ENCODE data around the gene TBC1D25. TPM values are rescaled to one million over a fixed set of nuclear protein-coding genes. Genes with fewer than 3 reads are reported as not detected.

Gene TBC1D25
- total RNA-seq, 1 donor from 2014 or later: 13.1 TPM

DNA sequence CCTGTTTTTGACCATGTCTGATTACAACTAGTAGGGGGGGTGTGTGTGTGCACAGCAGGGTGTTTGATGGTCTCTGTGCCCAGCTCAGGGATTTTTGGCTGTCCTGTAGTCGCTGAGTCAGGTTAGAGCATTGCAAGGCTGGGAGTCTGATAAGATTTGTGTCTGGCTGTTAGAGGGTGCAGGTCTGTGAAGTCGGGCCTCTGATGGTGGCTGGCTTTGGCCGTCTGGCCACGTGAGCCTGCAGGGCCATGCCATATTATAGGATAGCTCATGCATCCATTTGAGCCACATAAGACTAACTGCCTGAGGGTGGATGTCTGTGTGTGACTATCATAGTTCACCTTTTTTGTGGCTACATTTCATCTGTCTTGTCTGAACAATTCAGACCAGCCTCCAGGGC is 25.8 kb upstream of the TBC1D25 start:
- Mint-ChIP-seq H3K36me3 (ENCODE audit: low read depth, unreplicated experiment) (peaks cover 9% of the 10 kb centered on the region), H3K27me3 (ENCODE audit: low read depth, unreplicated experiment) (no peaks in the 10 kb centered on the region), H3K27ac (ENCODE audit: unreplicated experiment) (no peak overlapping the region), H3K9me3 (ENCODE audit: unreplicated experiment) (no peaks in the 10 kb centered on the region), H3K4me1 (ENCODE audit: low read depth, unreplicated experiment) (peaks cover 3% of the 10 kb centered on the region), H3K4me3 (ENCODE audit: unreplicated experiment) (no peak overlapping the region)
- Histone ChIP-seq H2AFZ (ENCODE audit: low read depth, low read length) (no peak overlapping the region), H3K9ac (ENCODE audit: low read length) (no peak overlapping the region), H3K27me3 (ENCODE audit: insufficient read depth, low read length) (no peaks in the 10 kb centered on the region), H3K4me3 (ENCODE audit: insufficient read depth, low read depth, low read length) (no peak overlapping the region), H3K4me1 (ENCODE audit: insufficient read depth, low read length) (peaks cover 10% of the 10 kb centered on the region), H4K20me1 (ENCODE audit: insufficient read depth, low read length) (no peaks in the 10 kb centered on the region), H3K79me2 (ENCODE audit: insufficient read depth, low read length) (peaks cover 14% of the 10 kb centered on the region), H3K9me3 (ENCODE audit: insufficient read depth, low read depth, low read length) (no peaks in the 10 kb centered on the region), H3K36me3 (ENCODE audit: insufficient read depth, low read length) (peaks cover 5% of the 10 kb centered on the region), H3K4me2 (ENCODE audit: low read length) (no peak overlapping the region), H3K27ac (ENCODE audit: low read depth, low read length) (no peak overlapping the region)
- FAIRE-seq: no peak
- DNase-seq (ENCODE audit: low read depth): no peak
- TF ChIP-seq EZH2 (IDR thresholded peaks at IDR 0.05; ENCODE audit: insufficient read depth, low read length): no peak
- TF ChIP-seq, protein P1, sequence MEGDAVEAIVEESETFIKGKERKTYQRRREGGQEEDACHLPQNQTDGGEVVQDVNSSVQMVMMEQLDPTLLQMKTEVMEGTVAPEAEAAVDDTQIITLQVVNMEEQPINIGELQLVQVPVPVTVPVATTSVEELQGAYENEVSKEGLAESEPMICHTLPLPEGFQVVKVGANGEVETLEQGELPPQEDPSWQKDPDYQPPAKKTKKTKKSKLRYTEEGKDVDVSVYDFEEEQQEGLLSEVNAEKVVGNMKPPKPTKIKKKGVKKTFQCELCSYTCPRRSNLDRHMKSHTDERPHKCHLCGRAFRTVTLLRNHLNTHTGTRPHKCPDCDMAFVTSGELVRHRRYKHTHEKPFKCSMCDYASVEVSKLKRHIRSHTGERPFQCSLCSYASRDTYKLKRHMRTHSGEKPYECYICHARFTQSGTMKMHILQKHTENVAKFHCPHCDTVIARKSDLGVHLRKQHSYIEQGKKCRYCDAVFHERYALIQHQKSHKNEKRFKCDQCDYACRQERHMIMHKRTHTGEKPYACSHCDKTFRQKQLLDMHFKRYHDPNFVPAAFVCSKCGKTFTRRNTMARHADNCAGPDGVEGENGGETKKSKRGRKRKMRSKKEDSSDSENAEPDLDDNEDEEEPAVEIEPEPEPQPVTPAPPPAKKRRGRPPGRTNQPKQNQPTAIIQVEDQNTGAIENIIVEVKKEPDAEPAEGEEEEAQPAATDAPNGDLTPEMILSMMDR (IDR thresholded peaks at IDR 0.05; ENCODE audit: insufficient read depth, low read depth, low read length): no peak

DNA sequence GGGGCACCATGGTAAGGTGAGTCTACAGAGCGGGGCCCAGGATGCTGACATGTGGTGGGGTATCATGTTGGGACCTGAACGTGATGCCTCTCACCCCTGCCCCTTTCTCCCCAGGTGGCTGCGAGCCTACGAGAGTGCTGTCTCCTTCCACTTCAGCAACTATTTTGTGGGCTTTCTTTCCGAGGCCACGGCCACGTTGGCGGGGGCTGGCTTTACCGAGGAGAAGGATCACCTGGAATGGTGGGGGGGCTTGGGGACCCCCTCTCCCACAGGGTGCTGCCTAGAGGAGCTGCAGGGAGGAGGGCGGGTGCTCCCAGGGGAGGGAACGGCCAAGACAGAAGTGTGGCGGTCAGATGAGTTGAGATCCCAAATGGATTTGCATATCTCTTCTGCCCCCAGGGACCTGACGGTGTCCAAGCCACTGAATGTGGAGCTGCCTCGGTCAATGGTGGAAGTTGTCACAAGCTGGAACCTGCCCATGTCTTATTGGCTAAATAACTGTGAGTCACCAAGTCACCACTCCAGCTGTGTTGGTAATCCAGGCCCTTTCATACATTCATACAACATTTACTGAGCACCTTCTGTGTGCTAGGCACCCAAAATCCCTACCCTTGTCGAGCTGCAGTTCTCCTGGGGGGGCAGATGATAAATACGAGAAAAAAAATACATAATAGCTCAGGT is 25.2 kb upstream of the TBC1D25 start:
- Histone ChIP-seq H2AFZ (ENCODE audit: low read depth, low read length) (no peak overlapping the region), H3K4me3 (ENCODE audit: insufficient read depth, low read depth, low read length) (no peak overlapping the region), H3K27me3 (ENCODE audit: insufficient read depth, low read length) (no peaks in the 10 kb centered on the region), H3K27ac (ENCODE audit: low read depth, low read length) (no peak overlapping the region), H3K4me1 (ENCODE audit: insufficient read depth, low read length) (peaks cover 10% of the 10 kb centered on the region), H3K4me2 (ENCODE audit: low read length) (no peak overlapping the region), H3K9ac (ENCODE audit: low read length) (no peak overlapping the region), H3K79me2 (ENCODE audit: insufficient read depth, low read length) (peaks cover 10% of the 10 kb centered on the region), H4K20me1 (ENCODE audit: insufficient read depth, low read length) (no peaks in the 10 kb centered on the region), H3K9me3 (ENCODE audit: insufficient read depth, low read depth, low read length) (no peaks in the 10 kb centered on the region), H3K36me3 (ENCODE audit: insufficient read depth, low read length) (peaks cover 5% of the 10 kb centered on the region)
- FAIRE-seq: peak; percentile 29
- Mint-ChIP-seq H3K27me3 (ENCODE audit: low read depth, unreplicated experiment) (no peaks in the 10 kb centered on the region), H3K4me3 (ENCODE audit: unreplicated experiment) (no peak overlapping the region), H3K4me1 (ENCODE audit: low read depth, unreplicated experiment) (peaks cover 3% of the 10 kb centered on the region), H3K36me3 (ENCODE audit: low read depth, unreplicated experiment) (peaks cover 9% of the 10 kb centered on the region), H3K9me3 (ENCODE audit: unreplicated experiment) (no peaks in the 10 kb centered on the region), H3K27ac (ENCODE audit: unreplicated experiment) (no peak overlapping the region)
- no peak for TF ChIP-seq EZH2 (IDR thresholded peaks at IDR 0.05; ENCODE audit: insufficient read depth, low read length)
- TF ChIP-seq, protein P1 (IDR thresholded peaks at IDR 0.05; ENCODE audit: insufficient read depth, low read depth, low read length): no peak
- DNase-seq (ENCODE audit: low read depth): no peak

DNA sequence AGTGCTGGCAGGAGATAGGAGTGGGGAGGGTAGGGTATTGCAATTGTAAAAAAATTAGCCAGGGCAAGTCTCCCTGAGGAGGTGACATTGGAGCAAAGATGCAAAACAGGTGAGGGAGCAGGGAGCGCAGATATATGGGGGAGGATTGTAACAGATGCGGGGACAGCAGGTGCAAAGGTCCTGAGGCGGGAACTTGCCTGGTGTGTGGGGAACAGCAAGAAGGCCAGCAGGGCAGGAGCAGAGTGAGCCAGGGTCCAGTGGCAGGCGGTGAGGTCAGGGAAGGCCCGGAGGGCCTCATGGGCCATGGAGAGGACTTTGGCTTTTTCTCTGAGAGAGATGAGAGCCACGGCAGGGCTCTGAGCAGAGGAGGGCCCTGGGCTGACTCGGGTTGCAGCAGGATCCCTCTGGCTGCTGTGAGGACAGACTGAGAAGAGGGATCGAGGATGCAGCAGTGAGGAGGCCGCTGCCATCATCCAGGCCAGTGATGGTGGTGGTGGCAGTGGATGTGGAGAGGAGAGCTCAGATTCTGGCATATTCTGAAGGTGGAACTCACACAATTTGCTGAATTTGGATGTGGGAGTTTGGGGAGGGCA is 24.6 kb upstream of the TBC1D25 start:
- Mint-ChIP-seq H3K27ac (ENCODE audit: unreplicated experiment) (no peak overlapping the region), H3K4me3 (ENCODE audit: unreplicated experiment) (no peak overlapping the region), H3K27me3 (ENCODE audit: low read depth, unreplicated experiment) (no peaks in the 10 kb centered on the region), H3K4me1 (ENCODE audit: low read depth, unreplicated experiment) (peaks cover under 1% of the 10 kb centered on the region), H3K36me3 (ENCODE audit: low read depth, unreplicated experiment) (peaks cover 9% of the 10 kb centered on the region), H3K9me3 (ENCODE audit: unreplicated experiment) (no peaks in the 10 kb centered on the region)
- Histone ChIP-seq H2AFZ (ENCODE audit: low read depth, low read length) (no peak overlapping the region), H3K27me3 (ENCODE audit: insufficient read depth, low read length) (no peaks in the 10 kb centered on the region), H3K79me2 (ENCODE audit: insufficient read depth, low read length) (peaks cover 3% of the 10 kb centered on the region), H3K9ac (ENCODE audit: low read length) (no peak overlapping the region), H4K20me1 (ENCODE audit: insufficient read depth, low read length) (no peaks in the 10 kb centered on the region), H3K36me3 (ENCODE audit: insufficient read depth, low read length) (peaks cover 5% of the 10 kb centered on the region), H3K27ac (ENCODE audit: low read depth, low read length) (no peak overlapping the region), H3K4me2 (ENCODE audit: low read length) (no peak overlapping the region), H3K4me1 (ENCODE audit: insufficient read depth, low read length) (peaks cover 3% of the 10 kb centered on the region), H3K4me3 (ENCODE audit: insufficient read depth, low read depth, low read length) (no peak overlapping the region), H3K9me3 (ENCODE audit: insufficient read depth, low read depth, low read length) (no peaks in the 10 kb centered on the region)
- FAIRE-seq (no peak), DNase-seq (ENCODE audit: low read depth) (no peak)
- no peak for TF ChIP-seq EZH2 (IDR thresholded peaks at IDR 0.05; ENCODE audit: insufficient read depth, low read length)
- TF ChIP-seq, protein P1 (IDR thresholded peaks at IDR 0.05; ENCODE audit: insufficient read depth, low read depth, low read length): no peak

Data from astrocyte (in vitro differentiated cells and primary cell).